Loucy (cell line): ENCODE data around the gene RCL1.

Experiments
- EZH2phosphoT487 ChIP-seq: fragments of 200-600 bp; IDR thresholded peaks from 2 replicates; pipeline ENCODE4 v1.6.1; 2018; ENCODE audit warnings: antibody characterized with exemption, mild to moderate bottlenecking, moderate library complexity, borderline replicate concordance
- TF ChIP-seq, protein P1 (sequence below): fragments of 200-600 bp; sonication (generic); conservative IDR thresholded peaks from 2 replicates; pipeline ENCODE4 v1.5.1; 2014; ENCODE audit warnings: mild to moderate bottlenecking, antibody characterized with exemption, low read length

DNA sequence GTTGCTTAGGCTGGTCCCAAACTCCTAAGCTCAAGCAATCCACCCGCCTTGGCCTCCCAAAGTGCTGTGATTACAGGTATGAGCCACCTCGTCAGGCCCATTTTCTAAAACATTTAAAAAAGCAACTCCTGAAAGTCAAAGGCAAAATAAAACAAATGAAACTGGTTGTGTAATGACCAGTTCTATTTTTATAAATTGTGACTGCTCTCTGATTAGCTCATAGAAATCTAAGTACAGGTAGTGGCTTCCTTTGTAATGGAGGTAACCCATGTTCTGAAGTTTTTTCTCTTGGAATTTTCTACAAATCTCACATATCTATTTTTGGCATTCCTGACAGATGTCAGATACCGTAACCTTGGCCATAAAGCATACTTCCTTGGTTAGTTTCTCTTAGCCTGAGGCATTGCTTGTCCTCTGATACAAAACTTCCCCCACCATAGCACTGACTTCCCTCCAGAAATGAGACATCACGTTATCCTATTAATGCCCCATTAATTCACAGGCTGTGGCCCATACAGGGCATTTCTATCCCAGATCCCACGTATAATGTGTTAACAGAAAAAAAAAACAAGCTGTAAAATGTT is 37.6 kb upstream of the RCL1 start:
- TF ChIP-seq, protein P1, sequence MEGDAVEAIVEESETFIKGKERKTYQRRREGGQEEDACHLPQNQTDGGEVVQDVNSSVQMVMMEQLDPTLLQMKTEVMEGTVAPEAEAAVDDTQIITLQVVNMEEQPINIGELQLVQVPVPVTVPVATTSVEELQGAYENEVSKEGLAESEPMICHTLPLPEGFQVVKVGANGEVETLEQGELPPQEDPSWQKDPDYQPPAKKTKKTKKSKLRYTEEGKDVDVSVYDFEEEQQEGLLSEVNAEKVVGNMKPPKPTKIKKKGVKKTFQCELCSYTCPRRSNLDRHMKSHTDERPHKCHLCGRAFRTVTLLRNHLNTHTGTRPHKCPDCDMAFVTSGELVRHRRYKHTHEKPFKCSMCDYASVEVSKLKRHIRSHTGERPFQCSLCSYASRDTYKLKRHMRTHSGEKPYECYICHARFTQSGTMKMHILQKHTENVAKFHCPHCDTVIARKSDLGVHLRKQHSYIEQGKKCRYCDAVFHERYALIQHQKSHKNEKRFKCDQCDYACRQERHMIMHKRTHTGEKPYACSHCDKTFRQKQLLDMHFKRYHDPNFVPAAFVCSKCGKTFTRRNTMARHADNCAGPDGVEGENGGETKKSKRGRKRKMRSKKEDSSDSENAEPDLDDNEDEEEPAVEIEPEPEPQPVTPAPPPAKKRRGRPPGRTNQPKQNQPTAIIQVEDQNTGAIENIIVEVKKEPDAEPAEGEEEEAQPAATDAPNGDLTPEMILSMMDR: no peak
- no peak for TF ChIP-seq EZH2phosphoT487
